Subcutaneous preadipocyte (primary cell): Measurements from ENCODE around the gene DCHS1. TPM values are rescaled to one million over a fixed set of nuclear protein-coding genes. Genes with fewer than 3 reads are reported as not detected.

Source experiments
- total RNA-seq: library from RNA; depleted of rRNA; stranded (reverse); fragments of >200 nt; gene quantifications from 2 replicates; pipeline ENCODE4 v1.2.3, GENCODE V29; 2012

The DCHS1 gene
- 0.37 and 0.78 TPM in 2 replicates for total RNA-seq

GRCh38 chr11:6655790-6656583, at the start of gene DCHS1:
Gene DCHS1 (minus strand): TSS chr11:6655809. CDS start chr11:6641613, 14,196 bp downstream.

DNA sequence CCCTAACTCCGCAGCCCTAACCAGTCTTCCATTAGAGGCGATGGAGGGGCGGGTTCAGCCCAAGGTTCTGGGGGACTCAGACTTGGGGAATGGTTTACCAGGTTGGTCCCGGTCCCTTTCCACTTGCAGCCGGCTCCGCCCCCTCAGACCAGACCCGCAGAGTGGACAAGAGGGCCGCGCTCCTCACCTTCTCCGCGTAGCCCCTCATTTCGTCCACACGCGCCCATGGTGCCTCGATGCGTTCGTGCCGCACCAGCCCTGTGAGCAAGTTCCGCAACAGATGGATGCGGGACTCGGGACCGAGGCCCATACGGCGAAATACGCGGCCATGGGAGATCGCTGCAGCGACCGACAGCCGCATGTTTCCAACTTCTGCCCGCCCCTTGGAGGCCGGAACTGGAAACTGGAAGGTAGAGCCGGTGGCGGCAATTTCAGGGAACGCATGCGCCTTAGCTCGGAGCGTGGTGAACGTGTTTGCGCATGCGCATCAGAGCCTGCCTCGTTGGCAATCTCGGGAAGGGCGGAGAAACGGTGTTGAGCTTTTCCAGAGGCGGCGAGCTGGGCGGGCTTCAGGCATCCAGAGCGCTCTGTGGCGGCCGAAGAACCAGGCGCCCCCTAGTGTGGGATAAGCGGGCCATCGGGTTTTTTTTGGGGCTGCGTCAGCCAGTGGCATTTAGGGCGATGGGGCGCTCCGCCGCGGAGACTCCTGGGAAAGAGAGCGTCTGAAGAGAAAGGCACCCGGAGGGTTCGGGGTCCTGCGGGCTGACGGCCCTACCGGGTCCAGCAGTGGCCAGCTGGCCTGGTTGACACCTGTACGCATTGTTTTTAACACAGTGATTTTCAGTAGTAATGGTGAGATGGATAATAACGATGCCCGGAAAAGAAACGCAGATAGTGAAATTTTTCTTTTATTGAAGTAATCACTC, 27.6 kb upstream of the DCHS1 start, which contains the start of gene MRPL17:
Gene MRPL17, minus strand, starts transcription at position 405 of the 926 bp plus-strand sequence. Its CDS starts 44 bp downstream, at position 361.

DNA sequence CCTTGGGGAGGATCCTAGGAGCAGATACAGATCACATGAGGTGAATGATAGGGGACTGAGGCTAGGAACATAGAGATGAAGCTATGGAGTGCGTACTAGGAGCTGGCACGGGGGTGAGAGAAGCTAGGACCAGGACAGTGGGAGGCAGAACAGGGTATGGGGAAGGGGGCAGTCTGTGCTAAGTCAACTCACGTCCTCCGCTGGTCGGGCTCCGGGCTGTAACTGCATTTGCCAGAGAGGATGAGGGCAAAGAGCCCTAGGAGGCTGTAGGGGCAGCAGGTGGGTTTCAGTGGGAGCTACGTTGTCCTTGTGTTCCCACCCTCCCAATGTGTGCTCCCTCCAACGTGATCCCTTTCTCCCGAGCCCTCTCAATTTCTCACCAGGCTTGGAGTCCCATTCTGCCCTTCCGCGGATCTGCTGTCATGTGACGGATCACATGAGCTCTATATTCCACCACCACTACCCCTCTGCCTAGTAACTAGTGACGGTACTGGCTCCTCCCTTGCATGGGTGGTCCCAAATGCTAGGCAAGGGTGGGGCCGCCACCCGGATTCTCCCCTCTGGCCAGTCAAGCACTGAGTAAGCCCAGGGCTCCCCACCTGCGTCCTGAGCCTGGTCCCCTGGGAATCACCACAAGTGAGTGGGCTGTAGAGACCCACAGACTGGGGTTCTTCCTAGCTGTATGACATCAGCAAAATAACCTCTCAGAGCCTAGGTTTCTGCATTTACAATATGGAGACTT, 36.4 kb downstream of the DCHS1 start, which contains the start of gene TPP1:
Gene TPP1, minus strand, starts transcription at position 419 of the 742 bp plus-strand sequence. Its CDS starts 22 bp downstream, at position 397.

GRCh38 chr11:6612213-6613041, 43.2 kb downstream of the DCHS1 start, which contains the start of gene TAF10:
Gene TAF10 (minus strand): TSS chr11:6612216. CDS start chr11:6612189, 27 bp downstream.

DNA sequence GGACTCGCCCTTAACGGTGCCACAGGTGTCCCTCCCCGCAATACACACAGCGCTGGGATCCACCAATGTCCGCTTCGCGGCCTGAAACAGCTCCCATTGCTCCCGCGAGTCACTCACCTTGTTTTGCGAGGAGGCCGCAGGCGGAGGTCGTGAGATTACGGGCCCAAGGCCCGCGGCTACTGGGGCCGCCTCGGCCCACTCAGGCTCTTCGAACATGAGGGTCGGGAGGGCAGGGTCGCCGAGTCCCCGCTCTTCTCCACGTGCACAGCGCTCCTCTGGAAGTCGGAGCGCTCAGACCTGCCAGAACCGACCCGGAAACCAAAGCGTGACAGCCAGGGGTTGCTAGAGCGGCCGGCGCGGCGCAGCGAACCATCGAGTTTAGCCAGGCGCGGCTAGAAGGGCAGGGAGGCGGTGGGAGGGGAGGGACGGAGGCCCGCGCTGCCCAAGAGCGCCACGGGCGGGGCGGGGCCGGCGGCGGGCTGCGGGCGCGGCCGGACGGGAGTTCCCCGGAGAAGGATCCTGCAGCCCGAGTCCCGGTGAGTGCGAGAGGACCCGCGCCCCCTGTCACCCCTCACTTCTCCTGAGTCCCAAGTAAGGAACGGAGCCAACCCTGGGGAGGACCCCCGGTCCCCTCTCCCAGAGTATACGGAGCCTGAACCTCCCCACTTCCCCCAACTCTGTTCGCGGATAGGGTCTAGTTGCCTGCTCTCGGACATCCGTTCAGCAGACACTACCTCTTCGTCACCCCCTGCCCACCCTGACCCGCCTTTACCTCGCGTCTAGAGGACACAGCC, 52.1 kb downstream of the DCHS1 start, which contains the start of the genes ILK and RRP8:
Gene ILK, plus strand, starts transcription at position 488 of the 794 bp plus-strand sequence. CDS start 498 bp downstream, outside the sequence.
Gene RRP8, minus strand, starts transcription at position 330 of the 794 bp plus-strand sequence. Its CDS starts 114 bp downstream, at position 216.

Other genes starting within 250 kb of the DCHS1 start
- 27.6 and 29.9 TPM in 2 replicates for gene APBB1, start 236.7 kb downstream of the DCHS1 start, total RNA-seq
- gene HPX, start 214.8 kb downstream of the DCHS1 start, total RNA-seq = 0.37 and 0.98 TPM in 2 replicates
- 16.9 and 26.0 TPM in 2 replicates for gene TRIM3, start 181.9 kb downstream of the DCHS1 start, total RNA-seq
- gene ARFIP2, start 174.5 kb downstream of the DCHS1 start, total RNA-seq = 44.4 and 51.1 TPM in 2 replicates
- 36.7 and 37.3 TPM in 2 replicates for gene TIMM10B, start 174.3 kb downstream of the DCHS1 start, total RNA-seq
- 9.4 and 11.4 TPM in 2 replicates for gene DNHD1, start 158.5 kb downstream of the DCHS1 start, total RNA-seq
- gene RRP8, start 52.2 kb downstream of the DCHS1 start, total RNA-seq = 9.2 and 13.5 TPM in 2 replicates
- 110 and 148 TPM in 2 replicates for gene ILK, start 52.0 kb downstream of the DCHS1 start, total RNA-seq
- 27.9 and 32.3 TPM in 2 replicates for gene TAF10, start 43.6 kb downstream of the DCHS1 start, total RNA-seq
- 56.7 and 93.3 TPM in 2 replicates for gene TPP1, start 36.4 kb downstream of the DCHS1 start, total RNA-seq
- gene MRPL17, start 27.5 kb upstream of the DCHS1 start, total RNA-seq = 48.1 and 66.5 TPM in 2 replicates
- under 0.01 and 0.20 TPM in 2 replicates for gene OR2AG2, start 116.2 kb upstream of the DCHS1 start, total RNA-seq
- under 0.01 TPM in 1 of 2 replicates, not detected in the other for gene OR2AG1, start 127.2 kb upstream of the DCHS1 start, total RNA-seq
- gene OR6A2, start 143.9 kb upstream of the DCHS1 start, total RNA-seq = under 0.01 and 0.59 TPM in 2 replicates
- gene OR10A5, start 189.9 kb upstream of the DCHS1 start, total RNA-seq = not detected in 2 replicates
- not detected in 2 replicates for gene OR10A2, start 207.2 kb upstream of the DCHS1 start, total RNA-seq
- gene OR10A4, start 220.8 kb upstream of the DCHS1 start, total RNA-seq = not detected in 2 replicates
- gene OR2D2, start 236.7 kb upstream of the DCHS1 start, total RNA-seq = under 0.01 and 0.78 TPM in 2 replicates